Upper lobe of left lung (tissue), 4 donors: ENCODE results near the gene PIM3.
A peak's percentile ranks its signal among the peaks of the same experiment; 100 is the strongest.

Experiments
- CTCF ChIP-seq, 6 experiments: fragments of 450-650 bp in 4 of 6; fragments of 200-600 bp in 2 of 6; sonication (generic) in 2 of 6; IDR thresholded peaks; one replicate each; pipeline ENCODE4 v1.5.1; 2016 to 2019; ENCODE audit warnings: antibody characterized with exemption in 6 of 6
- EP300 ChIP-seq, 4 donors: sonication (generic); formaldehyde crosslinking; IDR thresholded peaks; one replicate each; pipeline ENCODE4 v1.5.1; 2017; ENCODE audit warnings: antibody characterized with exemption in 4 of 4, control low read depth in 2 of 4
- POLR2A ChIP-seq, 4 donors: fragments of 450-650 bp; IDR thresholded peaks; one replicate each; pipeline ENCODE4 v1.5.1; 2016 to 2017; ENCODE audit warnings: antibody characterized with exemption in 4 of 4, mild to moderate bottlenecking in 2 of 4

DNA sequence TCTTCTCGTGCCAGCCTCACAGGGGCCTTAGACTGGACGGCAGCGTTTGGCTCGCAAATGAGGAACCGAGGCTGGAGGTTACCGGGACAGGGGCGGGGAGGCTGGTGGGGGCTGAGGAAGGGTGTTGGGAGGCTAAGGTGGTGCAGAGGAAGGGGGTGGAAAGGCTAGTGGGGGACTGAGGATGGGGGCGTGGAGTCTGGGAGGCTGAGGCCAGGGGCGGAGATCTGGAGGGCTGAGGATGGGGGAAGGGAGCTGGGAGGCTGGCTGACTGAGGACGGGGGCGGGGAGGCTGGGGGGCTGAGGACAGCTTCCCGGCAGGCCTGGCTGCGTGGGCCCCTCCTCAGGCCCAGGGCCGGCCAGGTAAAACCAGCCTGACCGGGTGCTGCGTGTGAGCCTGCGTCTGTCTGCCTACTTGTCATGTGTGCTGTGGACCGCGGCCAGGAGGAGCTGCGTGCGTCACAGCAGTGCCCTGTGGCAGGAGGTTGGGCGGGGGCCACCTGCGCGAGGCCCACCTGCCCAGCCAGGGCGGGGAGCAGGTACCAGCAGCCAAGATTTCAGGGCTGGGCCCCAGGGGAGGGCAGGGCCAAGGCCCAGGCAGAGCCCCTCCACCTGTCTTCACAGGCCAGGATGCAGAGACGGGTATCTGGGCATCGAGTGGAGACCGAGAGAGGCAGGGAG is 9.4 kb upstream of the PIM3 start:
- TF ChIP-seq CTCF (IDR thresholded peaks at IDR 0.05) = no peak
- peak in 2 of 4 donors; percentile 32 to 52 for TF ChIP-seq POLR2A (IDR thresholded peaks at IDR 0.05)
- TF ChIP-seq EP300 (IDR thresholded peaks at IDR 0.05) = peak; percentile 37 to 99 (median 97)
